SK-N-SH (cell line): ENCODE data around the gene CNBD2. TPM values are rescaled to one million over a fixed set of nuclear protein-coding genes. Genes with fewer than 3 reads are reported as not detected.

Experiments
- CTCF ChIA-PET: fragments of 300-600, 350-600 bp; formaldehyde crosslinking; extraction: SDS; loops from one replicate; lab custom pipeline; 2021; lab: Yijun Ruan, JAX
- POLR2A ChIA-PET: fragments of 350-600 bp; sonication (Branson Sonifier 250); formaldehyde crosslinking; extraction: SDS; loops from one replicate; lab custom pipeline; 2020; ENCODE audit warnings: antibody characterized with exemption, inconsistent platforms; lab: Yijun Ruan, JAX
- DNase-seq: peaks from one replicate; pipeline ENCODE4 v3.0.0; 2012
- H2AFZ ChIP-seq: fragments of 200-600 bp; sonication (generic); 2 replicates; pipeline ENCODE4 v1.8.1; 2016; ENCODE audit warnings: antibody characterized with exemption, mild to moderate bottlenecking, low read depth
- H3F3A ChIP-seq: fragments of 200-600 bp; sonication (generic); replicated peaks from 2 replicates; pipeline ENCODE3; 2016; ENCODE audit warnings: antibody characterized with exemption, mild to moderate bottlenecking; ENCODE audit not compliant: insufficient read depth
- H3K27ac ChIP-seq, 2 experiments: fragments of 200-500 bp in 1 of 2; fragments of 200-600 bp in 1 of 2; sonication (Bioruptor generic) in 1 of 2; sonication (generic), shearing (Covaris generic) in 1 of 2; 2 replicates each; pipeline versions ENCODE4 v1.5.1 to v1.6.1; 2014 to 2016; ENCODE audit warnings: low read depth in 2 of 2, inconsistent platforms in 1 of 2, low read length in 1 of 2, mild to moderate bottlenecking in 1 of 2, mixed read lengths in 1 of 2
- H3K27me3 ChIP-seq: fragments of 200-600 bp; sonication (generic), shearing (Covaris generic); 2 replicates; pipeline ENCODE4 v1.6.1; 2016; ENCODE audit warnings: mixed run types; ENCODE audit not compliant: insufficient read depth
- H3K36me3 ChIP-seq, 2 experiments: fragments of 200-500 bp in 1 of 2; fragments of 200-600 bp in 1 of 2; sonication (Bioruptor generic) in 1 of 2; sonication (generic) in 1 of 2; replicated peaks in 1 of 2; 2 replicates each; pipeline versions ENCODE3 to v1.5.1; 2014 to 2016; ENCODE audit warnings: low read length in 1 of 2, mild to moderate bottlenecking in 1 of 2; ENCODE audit not compliant: insufficient read depth in 2 of 2, control insufficient read depth in 1 of 2
- H3K4me1 ChIP-seq, 2 experiments: fragments of 200-500 bp in 1 of 2; fragments of 200-600 bp in 1 of 2; sonication (Bioruptor generic) in 1 of 2; sonication (generic), shearing (Covaris generic) in 1 of 2; 2 replicates each; pipeline versions ENCODE4 v1.5.1 to v1.6.1; 2014 to 2016; ENCODE audit warnings: low read depth in 1 of 2, low read length in 1 of 2, mixed run types in 1 of 2; ENCODE audit not compliant: insufficient read depth in 2 of 2, control insufficient read depth in 1 of 2
- H3K4me2 ChIP-seq: fragments of 200-600 bp; sonication (generic), shearing (Covaris generic); 2 replicates; pipeline ENCODE4 v1.6.1; 2017; ENCODE audit warnings: mixed run types
- H3K4me3 ChIP-seq, 2 experiments: fragments of 200-500 bp in 1 of 2; fragments of 200-600 bp in 1 of 2; sonication (Bioruptor generic) in 1 of 2; sonication (generic), shearing (Covaris generic) in 1 of 2; 2 replicates each; pipeline versions ENCODE4 v1.5.1 to v1.8.1; 2014 to 2016; ENCODE audit warnings: low read depth in 2 of 2, inconsistent platforms in 1 of 2, low read length in 1 of 2, mild to moderate bottlenecking in 1 of 2, mixed read lengths in 1 of 2, moderate library complexity in 1 of 2
- H3K79me2 ChIP-seq: fragments of 200-600 bp; sonication (generic); 2 replicates; pipeline ENCODE4 v1.8.1; 2017; ENCODE audit warnings: mild to moderate bottlenecking; ENCODE audit not compliant: insufficient read depth
- H3K9ac ChIP-seq: fragments of 200-600 bp; sonication (generic); 2 replicates; pipeline ENCODE4 v1.6.1; 2017; ENCODE audit warnings: mixed run types
- H3K9me2 ChIP-seq: fragments of 200-600 bp; sonication (generic); 2 replicates; pipeline ENCODE4 v1.6.1; 2017; ENCODE audit warnings: mixed run types
- H3K9me3 ChIP-seq: fragments of 200-600 bp; sonication (generic); 2 replicates; pipeline ENCODE4 v1.6.1; 2017; ENCODE audit warnings: mixed run types, mild to moderate bottlenecking, moderate library complexity
- H4K20me1 ChIP-seq: fragments of 200-600 bp; sonication (generic); 2 replicates; pipeline ENCODE4 v1.6.1; 2017; ENCODE audit warnings: mild to moderate bottlenecking, mixed run types; ENCODE audit not compliant: insufficient read depth
- CHD2 ChIP-seq: fragments of 150-350 bp; IDR thresholded peaks from 2 replicates; pipeline ENCODE4 v1.6.1; 2018; ENCODE audit warnings: low read length; ENCODE audit not compliant: partially characterized antibody
- ELF1 ChIP-seq: IDR thresholded peaks from 2 replicates; pipeline ENCODE4 v1.4.0; 2012
- FOXJ3 ChIP-seq: sonication (generic); formaldehyde crosslinking; IDR thresholded peaks from 2 replicates; pipeline ENCODE4 v1.5.1; 2020; ENCODE audit warnings: mild to moderate bottlenecking, missing genetic modification reagents
- MAX ChIP-seq: IDR thresholded peaks from 2 replicates; pipeline ENCODE4 v1.4.0; 2012; ENCODE audit warnings: low read depth
- RCOR1 ChIP-seq: fragments of 150-350 bp; IDR thresholded peaks from 2 replicates; pipeline ENCODE4 v1.6.1; 2017; ENCODE audit warnings: antibody characterized with exemption, low read length
- RXRA ChIP-seq: IDR thresholded peaks from 2 replicates; pipeline ENCODE4 v1.4.0; 2012; ENCODE audit warnings: low read depth, mild to moderate bottlenecking, borderline replicate concordance
- TCF12 ChIP-seq: IDR thresholded peaks from 2 replicates; pipeline ENCODE4 v1.4.0; 2012
- USF1 ChIP-seq: IDR thresholded peaks from 2 replicates; pipeline ENCODE4 v1.4.0; 2012; ENCODE audit warnings: low read depth, borderline replicate concordance
- WGBS: methylation state at CpG from one replicate; pipeline ENCODE4 v1.1.6; 2017; ENCODE audit warnings: low lambda C conversion rate; 5-methylcytosine and 5-hydroxymethylcytosine counted together
- polyA plus RNA-seq, 3 experiments: library from polyadenylated mRNA; depleted of rRNA; stranded (reverse); fragments of >200 nt; gene quantifications; 2 replicates each; pipeline ENCODE4 v1.2.3, GENCODE V29; 2012
- TF ChIP-seq, protein P1 (sequence below): IDR thresholded peaks from 2 replicates; pipeline ENCODE4 v1.4.0; 2012; ENCODE audit warnings: low read depth, borderline replicate concordance
- TF ChIP-seq, protein P2 (sequence below): IDR thresholded peaks from 2 replicates; pipeline ENCODE4; 2012

CNBD2 gene
- polyA plus RNA-seq, 1 of the 3 experiments (the other 2 are of a cell fraction) = 5.6 TPM

DNA sequence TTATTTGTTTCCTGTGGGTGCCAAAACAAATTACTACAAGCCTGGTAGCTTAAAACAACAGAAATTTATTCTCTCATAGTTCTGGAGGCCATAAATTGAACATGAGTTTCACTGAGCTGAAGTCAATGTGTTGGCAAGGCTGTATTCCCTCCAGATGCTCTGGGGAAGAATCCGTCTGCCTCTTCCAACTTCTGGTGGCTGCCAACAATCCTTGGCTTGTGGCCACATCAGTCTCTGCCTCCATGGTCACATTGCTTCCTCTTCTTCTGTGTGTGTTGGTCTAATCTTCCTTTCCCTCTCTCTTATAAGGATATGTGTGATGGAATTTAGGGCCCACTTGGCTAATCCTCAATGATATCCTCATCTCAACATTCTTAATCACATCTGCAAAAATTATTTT is 93.4 kb downstream of the CNBD2 start (continued):
- TF ChIP-seq, protein P1, sequence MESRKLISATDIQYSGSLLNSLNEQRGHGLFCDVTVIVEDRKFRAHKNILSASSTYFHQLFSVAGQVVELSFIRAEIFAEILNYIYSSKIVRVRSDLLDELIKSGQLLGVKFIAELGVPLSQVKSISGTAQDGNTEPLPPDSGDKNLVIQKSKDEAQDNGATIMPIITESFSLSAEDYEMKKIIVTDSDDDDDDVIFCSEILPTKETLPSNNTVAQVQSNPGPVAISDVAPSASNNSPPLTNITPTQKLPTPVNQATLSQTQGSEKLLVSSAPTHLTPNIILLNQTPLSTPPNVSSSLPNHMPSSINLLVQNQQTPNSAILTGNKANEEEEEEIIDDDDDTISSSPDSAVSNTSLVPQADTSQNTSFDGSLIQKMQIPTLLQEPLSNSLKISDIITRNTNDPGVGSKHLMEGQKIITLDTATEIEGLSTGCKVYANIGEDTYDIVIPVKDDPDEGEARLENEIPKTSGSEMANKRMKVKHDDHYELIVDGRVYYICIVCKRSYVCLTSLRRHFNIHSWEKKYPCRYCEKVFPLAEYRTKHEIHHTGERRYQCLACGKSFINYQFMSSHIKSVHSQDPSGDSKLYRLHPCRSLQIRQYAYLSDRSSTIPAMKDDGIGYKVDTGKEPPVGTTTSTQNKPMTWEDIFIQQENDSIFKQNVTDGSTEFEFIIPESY = no peak
- TF ChIP-seq MAX (no peak), CHD2 (no peak), FOXJ3 (CRISPR knock-in tag) (no peak), USF1 (no peak), ELF1 (no peak)

DNA sequence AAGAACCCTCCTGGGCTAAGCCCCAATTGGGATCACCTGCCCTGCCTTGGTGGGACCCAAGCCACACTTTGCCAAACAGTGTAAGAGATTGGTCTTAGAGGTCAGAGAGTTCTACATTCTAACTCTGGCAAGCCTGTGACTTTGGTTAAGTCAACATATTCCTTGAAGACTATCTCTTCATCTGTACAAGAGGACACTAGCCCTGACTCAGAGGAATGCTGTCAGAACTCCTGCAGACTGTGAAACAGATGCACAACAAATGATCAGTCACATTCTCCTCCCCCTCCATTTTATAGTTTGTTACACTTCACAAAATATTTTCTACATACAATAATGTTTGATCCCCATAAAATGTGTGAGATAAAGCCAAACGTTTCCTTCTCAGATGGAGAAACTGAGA is 94.4 kb downstream of the CNBD2 start:
- POLR2A ChIA-PET = no interaction called here
- Histone ChIP-seq H3K27ac (peak overlapping the region in 1 of 2 experiments; percentile 20; a peak in 1 of 4 replicates), H3K4me2 (peak overlapping the region; percentile 6; the same call in 1 of the 2 replicates), H3K36me3 (no peaks in the 10 kb centered on the region), H3F3A (peaks cover 9% of the 10 kb centered on the region), H2AFZ (no peak overlapping the region), H3K79me2 (no peaks in the 10 kb centered on the region), H3K9ac (no peak overlapping the region), H3K4me1 (peaks cover 0 to 15% of the 10 kb centered on the region in 2 experiments; a peak in 1 of 4 replicates), H3K27me3 (no peaks in the 10 kb centered on the region), H3K4me3 (no peak overlapping the region), H3K9me3 (no peaks in the 10 kb centered on the region; the same call in 1 of the 2 replicates), H3K9me2 (no peaks in the 10 kb centered on the region), H4K20me1 (no peaks in the 10 kb centered on the region)
- TF ChIP-seq TCF12 = peak; percentile 48; the same call in 1 of the 2 replicates
- TF ChIP-seq, protein P2, sequence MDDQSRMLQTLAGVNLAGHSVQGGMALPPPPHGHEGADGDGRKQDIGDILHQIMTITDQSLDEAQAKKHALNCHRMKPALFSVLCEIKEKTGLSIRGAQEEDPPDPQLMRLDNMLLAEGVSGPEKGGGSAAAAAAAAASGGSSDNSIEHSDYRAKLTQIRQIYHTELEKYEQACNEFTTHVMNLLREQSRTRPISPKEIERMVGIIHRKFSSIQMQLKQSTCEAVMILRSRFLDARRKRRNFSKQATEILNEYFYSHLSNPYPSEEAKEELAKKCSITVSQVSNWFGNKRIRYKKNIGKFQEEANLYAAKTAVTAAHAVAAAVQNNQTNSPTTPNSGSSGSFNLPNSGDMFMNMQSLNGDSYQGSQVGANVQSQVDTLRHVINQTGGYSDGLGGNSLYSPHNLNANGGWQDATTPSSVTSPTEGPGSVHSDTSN = peak; percentile 23; the same call in 1 of the 2 replicates
- no peak for TF ChIP-seq RXRA
- CTCF ChIA-PET = no interaction called here
- WGBS = 50% methylated on average over 1 of the region's 1 CpG
- DNase-seq = no peak

DNA sequence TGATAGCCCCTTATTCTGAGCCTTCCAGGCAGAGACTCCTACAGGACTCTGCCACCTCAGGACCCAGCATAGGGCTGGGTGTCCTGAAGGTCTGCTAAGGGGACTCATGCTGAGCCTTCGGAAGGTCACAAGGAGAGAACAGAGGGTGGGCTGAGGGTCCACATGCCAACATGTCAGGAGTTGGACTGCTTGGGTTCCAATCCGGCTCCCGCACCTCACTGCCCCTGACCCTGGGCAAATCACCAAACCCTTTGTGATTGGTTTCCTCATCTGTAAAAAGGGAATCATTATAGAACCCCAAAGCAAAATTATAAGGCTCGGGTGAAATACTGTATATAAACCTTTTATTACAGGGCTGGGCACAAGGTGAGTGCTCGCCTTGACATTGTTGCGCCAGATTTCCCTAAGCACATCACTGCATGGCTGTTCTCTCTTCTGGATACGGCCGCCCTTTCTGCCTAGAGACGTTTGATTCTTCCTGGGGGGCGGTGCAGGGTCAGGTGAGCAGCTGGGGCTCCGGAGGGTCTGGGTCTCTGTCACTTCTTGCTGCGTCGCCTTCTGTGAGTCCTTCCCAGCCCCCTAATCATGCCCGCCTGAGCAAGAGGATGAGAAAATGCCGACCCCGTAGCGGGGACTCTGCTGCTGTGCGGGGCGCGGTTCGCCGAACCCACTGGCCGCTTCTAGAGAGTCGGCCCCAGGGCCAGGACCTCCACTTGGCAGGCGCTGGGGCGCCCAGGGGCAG is 95.7 kb downstream of the CNBD2 start:
- ChIA-PET POLR2A (interaction anchor here (0.9 to 1.3 kb wide), 5 partner anchors 9 to 69 kb away, joined by 3 to 6 read pairs (median 3); no protein-coding TSS in a partner anchor), CTCF (interaction anchor here (1.5 to 1.8 kb wide), 2 partner anchors 71 to 74 kb away, joined by 6 to 7 read pairs; no protein-coding TSS in a partner anchor)

More for the DNA sequence above, 95.7 kb downstream of the CNBD2 start:
- peak overlapping the region; percentile 57 to 82 for H3K27ac ChIP-seq
- H3K4me3 ChIP-seq = peak overlapping the region; percentile 59 to 63
- TF ChIP-seq MAX (0 out of 2 replicates have a peak, but pooled peaks have one; percentile 51), RCOR1 (no peak)
- H3K36me3 ChIP-seq = no peaks in the 10 kb centered on the region
- H2AFZ ChIP-seq = peak overlapping the region; percentile 99
- no peak for DNase-seq
- 23% methylated on average over 17 of the region's 26 CpGs for WGBS
- no peaks in the 10 kb centered on the region for H4K20me1 ChIP-seq
- H3K4me2 ChIP-seq = peak overlapping the region; percentile 86
- no peaks in the 10 kb centered on the region for H3K9me2 ChIP-seq
- no peaks in the 10 kb centered on the region; the same call in 1 of the 2 replicates for H3K9me3 ChIP-seq
- peaks cover 9% of the 10 kb centered on the region for H3F3A ChIP-seq
- peaks cover 0 to 15% of the 10 kb centered on the region in 2 experiments; a peak in 1 of 4 replicates for H3K4me1 ChIP-seq
- peak overlapping the region; percentile 64 for H3K9ac ChIP-seq
- H3K27me3 ChIP-seq = no peaks in the 10 kb centered on the region
- H3K79me2 ChIP-seq = no peaks in the 10 kb centered on the region
